Transverse colon (tissue), 3 donors: ENCODE measurements around the gene SYCE3.

Experiments used
- CTCF ChIP-seq, 5 experiments: fragments of 200-600 bp in 3 of 5; fragments of 450-650 bp in 2 of 5; sonication (generic) in 3 of 5; IDR thresholded peaks; 1 replicate in 2 of 5; 2 replicates in 3 of 5; pipeline ENCODE4 v1.5.1; 2016 to 2017; ENCODE audit warnings: antibody characterized with exemption in 5 of 5, inconsistent platforms in 3 of 5, mild to moderate bottlenecking in 2 of 5, moderate library complexity in 1 of 5
- EP300 ChIP-seq: sonication (generic); formaldehyde crosslinking; IDR thresholded peaks from one replicate; pipeline ENCODE4 v1.6.1; 2017; ENCODE audit warnings: antibody characterized with exemption, low read depth

- peak; percentile 42 to 67 (median 60) for TF ChIP-seq CTCF (IDR thresholded peaks at IDR 0.05)
- TF ChIP-seq EP300 = no peak
Observed at GRCh38 chr22:50544078-50544745, 18.5 kb downstream of the SYCE3 start.
